Peyer's patch (tissue), 4 donors: ENCODE data around the gene MCTP2. TPM values are rescaled to one million over a fixed set of nuclear protein-coding genes. Genes with fewer than 3 reads are reported as not detected.

ENCODE experiments used
- DNase-seq, 3 donors: peaks; one replicate each; pipeline ENCODE4 v3.0.0-alpha.2; 2017 to 2019
- H3K27ac ChIP-seq, 4 donors: fragments of 200-600 bp; sonication (generic); one replicate each; pipeline ENCODE4 v1.5.1; 2016 to 2019
- H3K27me3 ChIP-seq, 2 donors: fragments of 200-600 bp; sonication (generic); one replicate each; pipeline ENCODE4 v1.5.1; 2019
- H3K36me3 ChIP-seq, 3 donors: fragments of 200-600 bp; sonication (generic); one replicate each; pipeline ENCODE4 v1.5.1; 2016 to 2019
- H3K4me1 ChIP-seq, 4 donors: fragments of 200-600 bp; sonication (generic); one replicate each; pipeline ENCODE4 v1.5.1; 2016 to 2019
- H3K4me3 ChIP-seq, 4 donors: fragments of 200-600 bp; sonication (generic); 1 replicate in 3 of 4; 2 replicates in 1 of 4; pipeline ENCODE4 v1.5.1; 2016 to 2019; ENCODE audit warnings: mild to moderate bottlenecking in 1 of 4
- H3K9me3 ChIP-seq, 4 donors: fragments of 200-600 bp; sonication (generic); one replicate each; pipeline ENCODE4 v1.5.1; 2016 to 2019; ENCODE audit warnings: mild to moderate bottlenecking in 1 of 4
- POLR2A ChIP-seq, 2 donors: fragments of 450-650 bp; IDR thresholded peaks; one replicate each; pipeline ENCODE4 v1.5.1; 2017; ENCODE audit warnings: antibody characterized with exemption in 2 of 2, mild to moderate bottlenecking in 2 of 2, moderate library complexity in 2 of 2
- total RNA-seq, 4 donors: library from RNA; depleted of rRNA; stranded (reverse); fragments of >200 nt; gene quantifications; one replicate each; pipeline ENCODE4 v1.1.0, GENCODE V29; 2016
- TF ChIP-seq, protein P1 (sequence below), 6 experiments: fragments of 450-650 bp in 4 of 6; fragments of 200-600 bp in 2 of 6; sonication (generic) in 1 of 6; IDR thresholded peaks; one replicate each; pipeline ENCODE4 v1.5.1; 2017 to 2019; ENCODE audit warnings: antibody characterized with exemption in 6 of 6, mild to moderate bottlenecking in 3 of 6, moderate library complexity in 1 of 6

The MCTP2 gene
- total RNA-seq, 4 donors from 2014 or later: 40.8 to 241 (median 74.0) TPM

DNA sequence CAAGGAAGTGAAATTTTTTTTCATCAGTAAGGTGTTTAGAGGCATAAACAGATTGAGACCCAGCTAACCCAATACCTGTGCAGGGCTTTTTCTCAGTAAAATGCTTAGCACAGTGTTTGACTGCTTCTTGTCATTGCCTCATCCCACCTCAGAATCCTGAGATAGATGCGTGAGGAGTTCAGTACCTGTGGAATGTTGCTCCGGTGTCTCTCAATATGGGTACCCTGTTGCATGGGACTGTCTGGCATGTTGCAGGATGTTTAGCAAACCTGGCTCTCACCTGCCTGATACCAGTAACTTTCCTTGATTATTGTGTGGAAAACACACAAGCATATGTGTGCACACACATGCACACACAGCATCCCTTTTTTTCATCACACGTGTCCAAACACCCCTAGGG lies 128.4 kb downstream of the MCTP2 start:
- Histone ChIP-seq H3K27ac (no peak overlapping the region), H3K36me3 (peaks cover 0 to 12% (median 0%) of the 10 kb centered on the region in 3 donors), H3K4me1 (no peaks in the 10 kb centered on the region), H3K4me3 (no peak overlapping the region), H3K27me3 (no peaks in the 10 kb centered on the region), H3K9me3 (no peaks in the 10 kb centered on the region)
- TF ChIP-seq POLR2A (IDR thresholded peaks at IDR 0.05): no peak
- no peak for DNase-seq

DNA sequence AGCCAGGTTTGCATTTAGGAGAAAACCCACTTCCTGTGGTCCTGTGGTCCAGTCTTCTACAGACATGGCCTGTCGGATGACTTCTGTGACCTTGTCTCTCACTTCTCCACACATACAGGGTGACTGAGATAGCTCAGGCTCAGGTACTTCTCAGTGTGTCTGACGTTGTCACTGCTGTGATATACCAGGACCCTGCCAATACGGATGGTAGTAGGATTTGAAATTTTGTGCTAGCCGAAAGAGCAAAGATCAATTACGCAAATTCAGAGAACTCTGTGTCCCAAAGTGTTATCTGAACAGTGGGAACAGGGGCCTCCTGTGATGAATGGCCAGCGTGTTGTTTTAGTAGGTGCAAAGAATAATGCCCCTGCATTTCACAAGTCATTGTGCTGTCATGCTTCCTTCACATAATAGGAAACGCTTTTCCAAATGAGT lies 128.9 kb downstream of the MCTP2 start:
- no peak for TF ChIP-seq POLR2A (IDR thresholded peaks at IDR 0.05)

DNA sequence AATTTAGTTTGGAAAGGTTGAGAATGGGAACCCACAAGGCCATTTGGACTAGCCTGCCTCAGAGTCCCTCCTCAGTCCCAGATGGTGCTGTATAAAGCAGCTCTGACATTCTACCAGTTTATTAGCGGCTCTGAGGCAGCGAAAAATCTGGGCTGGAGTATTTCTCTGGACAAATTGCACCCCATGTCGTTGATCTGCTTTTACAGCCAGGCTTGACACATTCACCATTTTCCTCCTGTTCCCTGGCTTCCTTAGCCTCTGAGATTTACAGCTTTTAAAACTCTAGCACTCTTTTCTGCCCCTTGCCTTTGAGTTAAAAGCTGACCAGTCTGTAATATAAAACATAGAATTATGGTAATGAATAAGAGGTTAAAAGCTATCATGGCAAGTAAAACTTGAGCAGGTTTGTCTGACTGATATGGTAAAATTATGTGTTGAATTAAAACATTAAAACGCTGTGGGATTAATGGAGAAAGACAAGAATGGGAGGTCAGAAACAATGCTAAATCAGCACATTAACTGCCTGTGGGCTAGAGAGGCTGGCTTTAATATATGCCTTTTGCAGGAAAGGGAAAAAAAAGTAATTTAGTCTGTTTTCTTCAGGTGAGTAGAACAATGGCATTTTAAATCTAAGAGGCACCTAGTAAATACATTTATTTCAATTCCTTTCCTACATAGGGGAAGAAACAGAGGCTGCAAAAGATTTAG lies 131.2 kb downstream of the MCTP2 start:
- Histone ChIP-seq H3K27me3 (no peaks in the 10 kb centered on the region), H3K9me3 (no peaks in the 10 kb centered on the region), H3K4me3 (no peak overlapping the region), H3K4me1 (no peaks in the 10 kb centered on the region), H3K27ac (no peak overlapping the region), H3K36me3 (peaks cover 0 to 12% (median 0%) of the 10 kb centered on the region in 3 donors)
- no peak for TF ChIP-seq POLR2A (IDR thresholded peaks at IDR 0.05)
- TF ChIP-seq, protein P1, sequence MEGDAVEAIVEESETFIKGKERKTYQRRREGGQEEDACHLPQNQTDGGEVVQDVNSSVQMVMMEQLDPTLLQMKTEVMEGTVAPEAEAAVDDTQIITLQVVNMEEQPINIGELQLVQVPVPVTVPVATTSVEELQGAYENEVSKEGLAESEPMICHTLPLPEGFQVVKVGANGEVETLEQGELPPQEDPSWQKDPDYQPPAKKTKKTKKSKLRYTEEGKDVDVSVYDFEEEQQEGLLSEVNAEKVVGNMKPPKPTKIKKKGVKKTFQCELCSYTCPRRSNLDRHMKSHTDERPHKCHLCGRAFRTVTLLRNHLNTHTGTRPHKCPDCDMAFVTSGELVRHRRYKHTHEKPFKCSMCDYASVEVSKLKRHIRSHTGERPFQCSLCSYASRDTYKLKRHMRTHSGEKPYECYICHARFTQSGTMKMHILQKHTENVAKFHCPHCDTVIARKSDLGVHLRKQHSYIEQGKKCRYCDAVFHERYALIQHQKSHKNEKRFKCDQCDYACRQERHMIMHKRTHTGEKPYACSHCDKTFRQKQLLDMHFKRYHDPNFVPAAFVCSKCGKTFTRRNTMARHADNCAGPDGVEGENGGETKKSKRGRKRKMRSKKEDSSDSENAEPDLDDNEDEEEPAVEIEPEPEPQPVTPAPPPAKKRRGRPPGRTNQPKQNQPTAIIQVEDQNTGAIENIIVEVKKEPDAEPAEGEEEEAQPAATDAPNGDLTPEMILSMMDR (IDR thresholded peaks at IDR 0.05): no peak
- no peak for DNase-seq

More for the DNA sequence above, 128.9 kb downstream of the MCTP2 start:
- no peaks in the 10 kb centered on the region for H3K9me3 ChIP-seq
- H3K36me3 ChIP-seq: peaks cover 0 to 12% (median 0%) of the 10 kb centered on the region in 3 donors
- no peaks in the 10 kb centered on the region for H3K4me1 ChIP-seq
- H3K4me3 ChIP-seq: no peak overlapping the region
- no peak overlapping the region for H3K27ac ChIP-seq
- no peaks in the 10 kb centered on the region for H3K27me3 ChIP-seq
- no peak for DNase-seq

DNA sequence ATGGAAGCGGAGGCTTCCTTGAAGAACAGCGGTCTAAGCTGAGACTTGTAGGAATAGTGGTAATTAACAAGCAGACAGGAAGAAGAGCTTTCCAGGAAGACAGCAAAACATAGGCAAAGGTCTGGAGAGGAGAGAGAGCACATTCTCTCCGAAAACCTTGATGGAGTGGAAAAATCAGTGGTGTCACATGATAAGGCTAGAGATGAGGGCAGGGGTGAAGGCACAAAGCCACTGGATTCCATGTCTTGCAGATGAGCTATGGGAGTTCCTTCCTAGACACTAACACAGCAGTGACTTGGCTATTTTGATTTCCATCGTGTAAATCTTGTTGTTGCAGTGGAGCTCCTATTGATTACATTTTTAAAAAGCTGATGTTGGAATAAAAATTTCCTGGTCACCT lies 132.0 kb downstream of the MCTP2 start:
- TF ChIP-seq, protein P1 (IDR thresholded peaks at IDR 0.05): no peak
- no peak for TF ChIP-seq POLR2A (IDR thresholded peaks at IDR 0.05)
- Histone ChIP-seq H3K36me3 (peaks cover 0 to 18% (median 0%) of the 10 kb centered on the region in 3 donors), H3K27me3 (no peaks in the 10 kb centered on the region), H3K4me3 (no peak overlapping the region), H3K4me1 (no peaks in the 10 kb centered on the region), H3K27ac (no peak overlapping the region), H3K9me3 (no peaks in the 10 kb centered on the region)
- DNase-seq: no peak

DNA sequence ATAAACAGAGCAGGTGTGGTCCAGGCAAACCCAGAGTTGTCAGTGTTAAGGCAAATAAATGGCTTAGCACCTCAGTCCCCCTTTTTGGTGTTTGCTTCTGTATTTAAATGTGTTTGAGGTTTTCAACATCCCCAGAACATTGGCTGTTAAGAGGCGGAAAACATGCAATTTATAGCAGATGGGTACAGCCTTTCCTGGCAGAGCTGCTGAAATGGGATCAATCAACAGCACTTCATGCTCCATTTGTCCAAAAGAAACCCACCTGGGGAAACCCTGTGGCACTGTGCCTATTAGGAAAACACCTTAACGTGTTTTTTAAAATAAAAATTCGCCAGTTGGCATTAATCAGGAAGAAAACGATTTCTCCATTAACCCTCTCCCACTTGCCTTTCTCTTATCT lies 135.4 kb downstream of the MCTP2 start:
- TF ChIP-seq POLR2A (IDR thresholded peaks at IDR 0.05): no peak
- TF ChIP-seq, protein P1 (IDR thresholded peaks at IDR 0.05): no peak
- Histone ChIP-seq H3K4me1 (no peaks in the 10 kb centered on the region), H3K9me3 (no peaks in the 10 kb centered on the region), H3K4me3 (no peak overlapping the region), H3K36me3 (peaks cover 0 to 20% (median 0%) of the 10 kb centered on the region in 3 donors), H3K27me3 (no peaks in the 10 kb centered on the region), H3K27ac (no peak overlapping the region)
- DNase-seq: no peak

DNA sequence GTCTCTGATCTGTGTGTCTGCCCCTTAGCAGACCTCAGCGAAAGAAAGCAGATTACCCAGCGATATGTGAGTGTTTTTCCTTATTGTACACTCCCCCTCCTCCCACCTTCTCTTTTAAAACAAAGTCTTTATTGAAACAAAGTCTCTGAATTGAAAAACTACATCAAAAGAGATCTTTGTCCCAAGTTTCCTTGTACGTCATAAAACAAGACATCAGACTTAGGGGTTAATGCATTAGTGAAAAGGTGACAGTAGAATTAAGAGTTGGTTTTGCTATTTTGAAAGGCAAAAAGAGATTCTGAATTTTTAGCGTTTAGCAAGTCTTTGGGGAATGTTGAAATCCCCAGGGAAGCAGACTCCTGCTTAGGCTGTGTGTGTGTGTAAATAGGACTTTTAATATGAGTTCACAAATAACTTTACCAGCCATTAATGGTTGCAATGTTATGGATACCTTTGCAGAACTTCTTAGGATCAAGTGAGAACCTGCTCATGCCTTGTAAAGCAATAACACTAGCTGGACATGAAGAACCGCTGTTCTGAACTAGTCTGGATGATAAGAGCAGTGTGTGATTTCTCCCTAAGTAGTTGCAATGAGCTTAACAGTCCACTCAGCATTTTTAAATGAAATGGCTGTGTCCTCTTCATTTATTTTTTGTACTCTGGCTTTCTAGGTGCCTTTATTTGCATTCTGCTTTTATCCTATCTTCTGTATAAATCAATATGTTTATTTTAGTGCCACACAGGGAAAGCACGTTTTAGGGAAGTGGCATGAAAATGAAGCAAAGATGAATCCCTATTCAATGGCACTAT lies 136.6 kb downstream of the MCTP2 start:
- TF ChIP-seq POLR2A (IDR thresholded peaks at IDR 0.05): no peak
- TF ChIP-seq, protein P1 (IDR thresholded peaks at IDR 0.05): no peak
- H3K4me3 ChIP-seq: no peak overlapping the region
- peaks cover 0 to 32% (median 0%) of the 10 kb centered on the region in 3 donors for H3K36me3 ChIP-seq
- H3K4me1 ChIP-seq: no peaks in the 10 kb centered on the region
- no peaks in the 10 kb centered on the region for H3K9me3 ChIP-seq
- H3K27me3 ChIP-seq: no peaks in the 10 kb centered on the region
- no peak overlapping the region for H3K27ac ChIP-seq
- no peak for DNase-seq
